Glomerular endothelial cell (primary cell): ENCODE results near the gene ERBB4. TPM values are rescaled to one million over a fixed set of nuclear protein-coding genes. Genes with fewer than 3 reads are reported as not detected.

Experiments
- DNase-seq: peaks from one replicate; pipeline ENCODE4 v3.0.0-alpha.2; 2011; ENCODE audit warnings: low read depth, low spot score; ENCODE audit errors: extremely low read depth
- total RNA-seq: library from RNA; depleted of rRNA; stranded (reverse); fragments of >200 nt; gene quantifications from 2 replicates; pipeline ENCODE4 v1.2.3, GENCODE V29; 2015

Gene ERBB4
- total RNA-seq, 1 donor from 2014 or later: 0.18 TPM

GRCh38 chr2:212441141-212441540, 97.5 kb downstream of the ERBB4 start:
- DNase-seq: no peak

GRCh38 chr2:212428681-212429478, 109.7 kb downstream of the ERBB4 start:
- DNase-seq: no peak

GRCh38 chr2:212427638-212428037, 111.0 kb downstream of the ERBB4 start:
- no peak for DNase-seq

GRCh38 chr2:212426637-212427412, 111.8 kb downstream of the ERBB4 start:
- DNase-seq: no peak

GRCh38 chr2:212424082-212424481, 114.5 kb downstream of the ERBB4 start:
- no peak for DNase-seq

- DNase-seq: no peak
Measured at GRCh38 chr2:212423089-212423488, 115.5 kb downstream of the ERBB4 start.

GRCh38 chr2:212421556-212422334, 116.9 kb downstream of the ERBB4 start:
- no peak for DNase-seq

GRCh38 chr2:212416086-212416485, 122.5 kb downstream of the ERBB4 start:
- no peak for DNase-seq

- no peak for DNase-seq
Measured at GRCh38 chr2:212414767-212415211, 123.8 kb downstream of the ERBB4 start.

GRCh38 chr2:212409560-212409959, 129.0 kb downstream of the ERBB4 start:
- DNase-seq: no peak

GRCh38 chr2:212408524-212408923, 130.1 kb downstream of the ERBB4 start:
- no peak for DNase-seq

- DNase-seq: no peak
Measured at GRCh38 chr2:212406716-212407115, 131.9 kb downstream of the ERBB4 start.

GRCh38 chr2:212402316-212402715, 136.3 kb downstream of the ERBB4 start:
- no peak for DNase-seq

GRCh38 chr2:212398316-212398715, 140.3 kb downstream of the ERBB4 start:
- no peak for DNase-seq

GRCh38 chr2:212392544-212392943, 146.1 kb downstream of the ERBB4 start:
- no peak for DNase-seq

- no peak for DNase-seq
Measured at GRCh38 chr2:212392043-212392442, 146.6 kb downstream of the ERBB4 start.

GRCh38 chr2:212387146-212387545, 151.5 kb downstream of the ERBB4 start:
- no peak for DNase-seq

- DNase-seq: no peak
Measured at GRCh38 chr2:212385241-212385640, 153.4 kb downstream of the ERBB4 start.

- DNase-seq: no peak
Measured at GRCh38 chr2:212384027-212384426, 154.6 kb downstream of the ERBB4 start.

GRCh38 chr2:212381428-212382102, 157.0 kb downstream of the ERBB4 start:
- DNase-seq: no peak

GRCh38 chr2:212379103-212379502, 159.5 kb downstream of the ERBB4 start:
- no peak for DNase-seq
